BJ (cell line): ENCODE measurements around the gene RYR1. TPM values are rescaled to one million over a fixed set of nuclear protein-coding genes. Genes with fewer than 3 reads are reported as not detected.
"Not testable (repeated sequence)": the region's sequence is repeated elsewhere in the genome, so short reads cannot be mapped to it uniquely, and the experiment has no call there.

Experiments
- CTCF ChIA-PET: fragments of 350-600 bp; formaldehyde crosslinking; extraction: SDS; loops from one replicate; lab custom pipeline; 2021; ENCODE audit warnings: antibody characterized with exemption, inconsistent platforms; lab: Yijun Ruan, JAX
- POLR2A ChIA-PET: fragments of 300-600 bp; sonication (Branson Sonifier 250); formaldehyde crosslinking; extraction: SDS; loops from one replicate; lab custom pipeline; 2021; ENCODE audit warnings: antibody characterized with exemption; lab: Charles Lee
- DNase-seq: peaks from one replicate; pipeline ENCODE4 v3.0.0-alpha.2; 2011; ENCODE audit warnings: low read depth
- H3K27me3 ChIP-seq: 2 replicates; pipeline ENCODE4 v1.6.0; 2011; ENCODE audit warnings: low read length; ENCODE audit not compliant: control insufficient read depth, insufficient read depth
- H3K36me3 ChIP-seq: 2 replicates; pipeline ENCODE4 v1.5.1; 2011; ENCODE audit warnings: low read length; ENCODE audit not compliant: control insufficient read depth, insufficient read depth
- H3K4me3 ChIP-seq: 2 replicates; pipeline ENCODE4 v1.5.1; 2011; ENCODE audit warnings: low read depth, mild to moderate bottlenecking, control low read depth, low read length
- CTCF ChIP-seq: IDR thresholded peaks from 2 replicates; pipeline ENCODE4 v1.5.1; 2011; ENCODE audit warnings: low read depth, mild to moderate bottlenecking, control low read depth, inconsistent platforms, low read length, moderate library complexity; ENCODE audit not compliant: insufficient read depth
- polyA plus RNA-seq: library from polyadenylated mRNA; depleted of rRNA; stranded (reverse); fragments of >200 nt; gene quantifications from 2 replicates; pipeline ENCODE4 v1.2.3, GENCODE V29; 2011

RYR1 gene
- polyA plus RNA-seq, 1 experiment, result 0.04 TPM

GRCh38 chr19:38467541-38468525 is 34.3 kb downstream of the RYR1 start:
- DNase-seq, result no peak
- ChIA-PET CTCF (no interaction called here), POLR2A (no interaction called here)
- H3K36me3 ChIP-seq, result no peaks in the 10 kb centered on the region
- no peaks in the 10 kb centered on the region for H3K27me3 ChIP-seq
- no peak overlapping the region for H3K4me3 ChIP-seq
- no peak for TF ChIP-seq CTCF

GRCh38 chr19:38469151-38469550 is 35.7 kb downstream of the RYR1 start:
- Histone ChIP-seq H3K36me3 (no peaks in the 10 kb centered on the region), H3K27me3 (no peaks in the 10 kb centered on the region), H3K4me3 (no peak overlapping the region)
- ChIA-PET POLR2A (no interaction called here), CTCF (interaction anchor here (0.7 to 0.8 kb wide), 2 partner anchors 55 to 461 kb away, joined by 3 read pairs; partner anchors contain the start of genes MRPS12 and SARS2)
- TF ChIP-seq CTCF, result no peak
- no peak for DNase-seq

- Histone ChIP-seq H3K36me3 (no peaks in the 10 kb centered on the region), H3K4me3 (no peak overlapping the region), H3K27me3 (no peaks in the 10 kb centered on the region)
- CTCF ChIA-PET, result interaction anchor here (0.9 kb wide), 1 partner anchor 31 kb away, joined by 6 read pairs; no protein-coding TSS in a partner anchor
- POLR2A ChIA-PET, result no interaction called here
- no peak for TF ChIP-seq CTCF
- DNase-seq, result no peak
Observed at GRCh38 chr19:38470788-38471480, 37.4 kb downstream of the RYR1 start.

GRCh38 chr19:38472725-38473124 is 39.2 kb downstream of the RYR1 start:
- H3K27me3 ChIP-seq, DNase-seq, CTCF ChIA-PET, POLR2A ChIA-PET, H3K4me3 ChIP-seq, H3K36me3 ChIP-seq: not testable (repeated sequence)

- Histone ChIP-seq H3K36me3 (no peaks in the 10 kb centered on the region), H3K4me3 (no peak overlapping the region), H3K27me3 (no peaks in the 10 kb centered on the region)
- ChIA-PET CTCF (no interaction called here), POLR2A (no interaction called here)
- no peak for DNase-seq
- TF ChIP-seq CTCF, result no peak
Observed at GRCh38 chr19:38473201-38473600, 39.7 kb downstream of the RYR1 start.
